Colonic mucosa (tissue), 4 donors: Measurements from ENCODE around the gene FAM120AOS. TPM values are rescaled to one million over a fixed set of nuclear protein-coding genes. Genes with fewer than 3 reads are reported as not detected.

Experiments
- DNase-seq: peaks from one replicate; pipeline ENCODE4 v3.0.0-alpha.2; 2020
- H3K27ac ChIP-seq: fragments of 200-600 bp; one replicate; pipeline ENCODE4 v1.8.0; 2021
- H3K27me3 ChIP-seq: fragments of 200-600 bp; one replicate; pipeline ENCODE4 v1.8.0; 2021
- H3K36me3 ChIP-seq: fragments of 200-600 bp; one replicate; pipeline ENCODE4 v1.8.0; 2021
- H3K4me1 ChIP-seq: fragments of 200-600 bp; one replicate; pipeline ENCODE4 v1.8.0; 2021; ENCODE audit warnings: mild to moderate bottlenecking
- H3K4me3 ChIP-seq: fragments of 200-600 bp; one replicate; pipeline ENCODE4 v1.8.0; 2021
- H3K9ac ChIP-seq, 2 donors: one replicate each; pipeline ENCODE4 v1.7.0; 2013; ENCODE audit warnings: control low read depth in 2 of 2, low read depth in 2 of 2, low read length in 2 of 2
- H3K9me3 ChIP-seq: fragments of 200-600 bp; one replicate; pipeline ENCODE4 v1.8.0; 2021
- CTCF ChIP-seq: fragments of 200-600 bp; IDR thresholded peaks from one replicate; pipeline ENCODE4 v1.8.0; 2022; ENCODE audit warnings: antibody characterized with exemption, mild to moderate bottlenecking
- intact Hi-C: fragments of 100-400 bp; cut with DNase I; formaldehyde crosslinking; loops from one replicate; pipeline ENCODE4 v1.14.1; 2022
- total RNA-seq, 2 donors: library from RNA; stranded (reverse); fragmentation: NEBNext Ultra II Directional in 1 of 2; extraction: Animal tissue kit (Norgen Biotek cat#: 25700) in 1 of 2; gene quantifications; one replicate each; pipeline ENCODE4 v1.2.1, GENCODE V29; 2021
- donor health status: healthy.
- donor health status: DM: no; HTN: no; CAD: no.
- donor health status: DM: no; HTN: no; CAD: no.

The FAM120AOS gene
- total RNA-seq, 2 donors from 2014 or later: 56.5 to 67.1 TPM

DNA sequence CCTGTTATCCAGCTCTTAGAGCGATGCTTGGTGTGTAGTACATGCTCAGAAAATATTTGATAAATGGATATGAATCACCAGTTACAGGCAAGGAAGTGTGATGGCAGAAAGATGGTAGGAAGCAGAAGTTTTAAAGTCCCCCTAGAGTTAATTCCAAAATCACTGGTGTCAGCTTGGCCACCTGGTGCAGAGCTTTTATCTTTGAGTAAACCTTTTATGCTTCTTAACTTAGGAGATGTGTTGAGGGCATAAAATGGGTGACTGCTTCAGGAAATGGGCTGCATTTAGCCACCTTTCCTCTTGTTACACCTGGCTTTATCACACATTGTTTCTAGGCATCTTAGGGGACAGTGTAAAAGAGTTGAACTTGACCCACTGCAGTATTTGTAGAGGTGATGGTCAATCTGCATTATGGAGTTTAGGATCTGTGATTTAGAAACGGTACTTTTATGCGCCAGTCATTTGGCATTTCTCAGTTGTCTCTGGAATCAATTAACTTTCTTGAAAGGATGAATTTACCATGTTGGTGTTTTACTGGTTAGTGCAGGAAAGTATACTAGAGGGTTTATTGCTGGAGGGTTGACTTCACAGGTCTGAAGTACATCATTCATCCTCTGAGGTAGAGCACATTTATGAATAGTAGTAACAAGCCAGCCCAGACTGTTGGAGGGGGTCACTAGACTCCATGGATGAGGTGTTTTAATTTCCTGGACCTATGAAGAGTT lies 7.5 kb upstream of the FAM120AOS start:
- Histone ChIP-seq H3K4me1 (peaks cover 46% of the 10 kb centered on the region), H3K9me3 (no peaks in the 10 kb centered on the region), H3K27me3 (no peaks in the 10 kb centered on the region), H3K36me3 (no peaks in the 10 kb centered on the region), H3K4me3 (no peak overlapping the region), H3K27ac (peak overlapping the region; percentile 70), H3K9ac (no peak overlapping the region)
- intact Hi-C loops: no loop called here
- TF ChIP-seq CTCF: no peak
- no peak for DNase-seq

GRCh38 chr9:93459432-93459847 lies 6.1 kb upstream of the FAM120AOS start:
- Histone ChIP-seq H3K36me3 (no peaks in the 10 kb centered on the region), H3K27ac (peak overlapping the region; percentile 70), H3K27me3 (no peaks in the 10 kb centered on the region), H3K4me1 (peaks cover 39% of the 10 kb centered on the region), H3K4me3 (no peak overlapping the region), H3K9ac (no peak overlapping the region), H3K9me3 (no peaks in the 10 kb centered on the region)
- DNase-seq: no peak
- no peak for TF ChIP-seq CTCF
- intact Hi-C loops: no loop called here

DNA sequence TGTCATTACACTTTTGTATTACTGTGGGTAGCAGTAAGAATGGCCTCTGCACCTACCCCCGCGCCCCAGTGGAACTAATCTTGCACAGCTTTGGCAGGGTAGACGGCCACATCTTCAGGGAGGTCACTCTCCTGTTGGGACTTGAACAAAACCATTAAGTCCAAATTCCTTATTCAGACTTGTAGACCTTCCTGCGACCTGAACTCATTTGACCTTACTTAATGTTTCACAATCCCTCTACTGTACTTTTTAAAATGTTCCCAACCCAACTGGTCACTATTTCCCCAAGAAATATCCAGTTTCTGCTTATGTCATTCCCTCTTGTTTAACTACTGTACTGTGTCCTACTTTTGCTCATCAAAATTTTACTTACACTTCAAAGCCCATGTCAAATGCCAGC lies 5.3 kb upstream of the FAM120AOS start:
- Histone ChIP-seq H3K4me1 (peaks cover 39% of the 10 kb centered on the region), H3K27ac (peak overlapping the region; percentile 70), H3K4me3 (no peak overlapping the region), H3K9me3 (no peaks in the 10 kb centered on the region), H3K9ac (no peak overlapping the region), H3K36me3 (no peaks in the 10 kb centered on the region), H3K27me3 (no peaks in the 10 kb centered on the region)
- DNase-seq: no peak
- intact Hi-C loops: no loop called here
- TF ChIP-seq CTCF: no peak

GRCh38 chr9:93457006-93457405 lies 3.6 kb upstream of the FAM120AOS start:
- H3K9ac ChIP-seq: peak overlapping the region in 1 of 2 donors; percentile 60
- no peaks in the 10 kb centered on the region for H3K36me3 ChIP-seq
- intact Hi-C loops: no loop called here
- no peak for TF ChIP-seq CTCF
- H3K9me3 ChIP-seq: no peaks in the 10 kb centered on the region
- H3K4me3 ChIP-seq: no peak overlapping the region
- peaks cover 36% of the 10 kb centered on the region for H3K4me1 ChIP-seq
- no peaks in the 10 kb centered on the region for H3K27me3 ChIP-seq
- no peak for DNase-seq
- peak overlapping the region; percentile 92 for H3K27ac ChIP-seq

DNA sequence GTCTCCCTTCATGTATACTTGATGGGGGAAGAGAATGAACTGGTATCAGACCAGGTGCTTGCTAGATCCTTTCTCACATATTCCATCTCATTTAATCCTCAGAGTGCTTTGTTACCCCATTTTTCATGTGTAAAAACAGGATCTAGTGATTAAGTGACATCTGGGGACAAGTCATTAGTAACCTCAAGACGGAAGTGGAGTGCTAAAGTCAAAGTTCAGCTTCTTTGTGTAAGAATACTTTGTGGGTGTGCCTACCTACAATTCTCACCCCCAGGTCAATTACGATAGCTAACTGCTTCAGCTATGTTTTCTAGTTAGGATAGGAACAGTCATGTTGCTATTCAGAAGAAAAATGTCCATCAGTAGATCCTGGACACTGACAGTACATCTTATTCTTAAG lies 3.1 kb upstream of the FAM120AOS start:
- Histone ChIP-seq H3K9me3 (no peaks in the 10 kb centered on the region), H3K36me3 (no peaks in the 10 kb centered on the region), H3K27ac (peak overlapping the region; percentile 92), H3K27me3 (no peaks in the 10 kb centered on the region), H3K4me1 (peaks cover 33% of the 10 kb centered on the region), H3K4me3 (no peak overlapping the region), H3K9ac (peak overlapping the region in 1 of 2 donors; percentile 60)
- no peak for TF ChIP-seq CTCF
- DNase-seq: no peak
- intact Hi-C loops: no loop called here
